NCI-H2171 (cell line): Measurements from ENCODE around the gene TAOK3.
"Not testable (repeated sequence)": the region's sequence is repeated elsewhere in the genome, so short reads cannot be mapped to it uniquely, and the experiment has no call there.

Source experiments
- DNase-seq: peaks from one replicate; lab custom pipeline; 2025; lab: John Stamatoyannopoulos, UW

TAOK3 gene

GRCh38 chr12:118372541-118373495 is at the start of gene TAOK3:
Gene TAOK3 (minus strand): TSS chr12:118372907. CDS start chr12:118255567, 117,340 bp downstream.
- peak; percentile 98 for DNase-seq

GRCh38 chr12:118420673-118421072 is 48.0 kb upstream of the TAOK3 start:
- DNase-seq: no peak

DNA sequence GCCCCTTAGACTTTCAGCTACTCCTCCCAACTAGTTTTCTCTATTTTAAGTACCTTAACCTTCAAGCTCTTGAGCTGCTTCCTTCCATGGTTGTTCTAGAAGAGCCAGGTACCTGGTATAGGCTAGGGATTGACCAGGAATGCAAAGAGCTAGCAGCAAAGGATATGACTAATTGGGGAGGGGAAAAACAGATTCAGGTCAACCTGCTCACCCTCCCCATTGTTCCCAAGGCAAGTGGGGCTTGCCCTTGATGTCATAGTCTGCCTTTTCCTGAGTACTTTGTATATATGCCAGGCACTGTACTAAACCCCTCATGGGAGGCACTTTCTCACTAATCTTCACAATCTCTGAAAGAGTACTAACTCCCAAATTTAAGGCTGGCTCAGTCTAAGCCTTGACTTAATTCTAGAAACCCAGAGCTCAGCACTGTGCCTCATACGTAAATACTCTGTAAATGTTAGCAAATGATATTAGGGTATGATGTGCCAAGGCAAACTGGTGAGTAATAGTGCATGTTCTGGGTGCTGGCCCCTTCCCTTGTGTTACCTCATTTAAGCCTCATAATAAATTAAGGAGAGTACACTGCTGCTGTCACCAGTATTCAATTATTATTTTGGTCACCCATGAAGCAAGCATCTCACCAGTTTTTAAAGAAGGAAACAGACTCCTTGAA is 45.8 kb upstream of the TAOK3 start:
- DNase-seq: no peak

- no peak for DNase-seq
Observed at GRCh38 chr12:118417942-118418341, 45.2 kb upstream of the TAOK3 start.

DNA sequence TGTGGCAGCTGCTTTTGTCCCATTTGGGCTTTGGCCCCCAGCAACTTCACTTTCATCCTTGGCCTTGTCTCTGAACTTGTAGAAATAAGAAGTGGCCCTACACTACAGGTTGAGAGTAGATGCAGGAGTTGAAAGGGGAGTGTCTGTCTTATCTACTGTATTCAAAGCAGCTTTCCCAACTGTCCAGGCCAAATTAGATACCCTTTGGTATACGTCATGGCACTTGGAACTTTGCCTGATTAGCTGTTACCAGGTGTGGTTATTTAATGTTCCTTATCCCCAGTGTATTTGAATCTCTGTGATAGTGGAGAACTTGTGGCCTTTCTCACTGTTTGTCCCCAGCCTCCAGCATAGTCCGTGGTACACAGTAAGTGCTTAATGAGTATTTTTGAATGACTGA is 37.1 kb upstream of the TAOK3 start:
- DNase-seq: no peak

- DNase-seq: not testable (repeated sequence)
Observed at GRCh38 chr12:118408241-118408640, 35.5 kb upstream of the TAOK3 start.

DNA sequence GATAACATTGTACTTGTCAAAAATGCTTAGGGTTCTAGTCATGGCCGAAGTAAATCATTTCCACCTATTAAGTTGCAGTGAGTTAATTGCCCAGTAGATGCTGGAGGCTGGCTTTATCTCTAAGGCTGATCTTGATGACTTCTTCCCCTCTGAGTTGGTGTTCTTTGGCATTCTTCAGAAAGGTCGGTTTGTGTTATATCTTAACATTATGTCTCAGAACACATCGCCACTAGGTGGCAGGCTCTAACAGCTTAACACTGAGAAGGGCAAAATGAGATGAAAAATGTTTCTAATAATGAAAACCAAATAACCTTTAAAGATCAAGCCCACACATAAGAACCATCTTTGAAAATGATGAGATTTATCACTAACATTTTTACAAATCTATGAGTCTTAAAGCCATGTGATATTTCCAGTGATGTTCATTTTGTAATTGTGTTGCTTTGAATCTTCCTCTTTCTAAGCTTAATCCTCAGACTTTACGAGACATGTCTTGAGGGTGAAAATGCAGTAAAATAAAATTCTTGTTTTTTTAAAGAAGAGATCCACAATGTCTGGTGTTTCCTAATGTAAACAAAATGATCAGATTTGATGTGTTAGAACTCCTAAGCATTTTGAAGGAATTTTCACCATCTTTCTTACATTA is 32.3 kb upstream of the TAOK3 start:
- peak; percentile 31 for DNase-seq

DNA sequence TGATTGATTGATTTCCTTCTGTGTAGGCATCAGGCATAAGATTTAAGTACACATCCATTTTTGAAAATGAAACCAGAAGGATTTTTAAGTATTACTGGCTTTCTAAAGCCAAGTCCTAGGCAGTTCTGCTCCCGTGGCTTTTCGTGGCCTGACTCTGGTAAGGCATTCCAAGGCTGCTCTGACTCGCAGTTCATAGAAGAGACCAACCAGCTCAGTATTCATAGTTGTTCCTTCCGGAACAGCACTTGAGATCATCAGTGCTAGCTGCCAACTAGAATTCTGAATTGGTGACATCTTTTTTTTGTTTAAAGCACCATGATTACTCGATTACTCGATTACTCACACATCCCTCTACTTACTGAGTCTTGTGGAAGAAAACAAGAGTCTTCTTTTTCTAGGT is 29.5 kb upstream of the TAOK3 start:
- DNase-seq: no peak

DNA sequence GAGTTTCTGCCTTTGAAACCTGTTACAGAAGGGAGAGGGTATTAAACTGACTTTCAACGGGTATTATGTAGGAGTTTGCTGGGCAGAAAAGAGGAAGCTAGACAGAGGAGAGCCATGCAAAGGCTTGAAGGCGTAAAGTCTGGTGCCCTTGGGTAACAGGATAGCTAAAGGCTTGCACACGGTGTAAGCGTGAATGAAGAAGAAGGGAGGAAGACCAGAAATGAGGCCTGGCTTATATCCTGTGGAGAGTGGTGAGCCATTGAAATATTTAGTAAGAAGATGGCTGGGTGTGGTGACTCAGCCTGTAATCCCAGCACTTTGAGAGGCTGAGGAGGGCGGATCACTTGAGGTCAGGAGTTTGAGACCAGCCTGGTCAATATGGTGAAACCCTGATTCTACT is 26.2 kb upstream of the TAOK3 start:
- no peak for DNase-seq

DNA sequence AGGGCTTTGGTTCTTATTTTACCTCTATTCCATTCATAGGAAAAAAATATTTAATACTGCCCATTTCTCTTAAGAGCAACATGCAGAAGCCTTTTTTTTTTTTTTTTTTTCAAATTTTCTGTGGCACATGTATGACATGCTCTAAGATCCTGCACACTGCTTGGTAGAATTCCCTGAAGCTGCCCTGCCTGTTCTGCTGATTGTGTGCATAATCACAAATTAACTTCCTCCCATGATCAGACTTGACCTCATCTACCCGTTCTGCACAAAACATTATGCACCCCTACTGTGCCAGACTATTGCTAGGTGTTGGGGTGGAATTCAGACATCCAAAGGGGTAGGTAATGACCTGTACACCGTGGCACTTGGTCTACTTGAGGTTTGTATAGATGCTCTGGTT is 25.8 kb upstream of the TAOK3 start:
- no peak for DNase-seq

GRCh38 chr12:118397708-118398440 is 25.2 kb upstream of the TAOK3 start:
- no peak for DNase-seq

- peak; percentile 17 for DNase-seq
Observed at GRCh38 chr12:118391836-118392235, 19.1 kb upstream of the TAOK3 start.

DNA sequence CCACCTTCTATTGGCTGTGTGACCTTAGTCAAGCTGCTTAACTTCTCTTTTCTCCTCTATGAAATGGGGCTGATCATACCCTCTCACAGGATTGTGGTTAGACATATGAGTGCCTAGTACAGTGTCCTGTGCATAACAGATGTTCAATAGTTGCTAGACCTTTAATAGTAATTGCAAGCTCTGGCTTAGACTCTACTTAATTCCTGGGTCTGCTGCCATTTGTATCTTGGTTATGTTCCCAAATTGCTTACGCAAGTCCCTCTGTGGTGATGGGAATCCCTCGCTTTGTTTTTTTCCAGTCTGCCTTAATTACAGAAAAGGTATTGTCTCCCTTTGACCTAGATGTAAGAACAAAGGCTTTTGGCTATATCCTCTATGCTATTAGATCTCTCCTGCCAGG is 18.7 kb upstream of the TAOK3 start:
- DNase-seq: no peak

GRCh38 chr12:118377884-118378470 is 5.3 kb upstream of the TAOK3 start:
- DNase-seq: peak; percentile 17

DNA sequence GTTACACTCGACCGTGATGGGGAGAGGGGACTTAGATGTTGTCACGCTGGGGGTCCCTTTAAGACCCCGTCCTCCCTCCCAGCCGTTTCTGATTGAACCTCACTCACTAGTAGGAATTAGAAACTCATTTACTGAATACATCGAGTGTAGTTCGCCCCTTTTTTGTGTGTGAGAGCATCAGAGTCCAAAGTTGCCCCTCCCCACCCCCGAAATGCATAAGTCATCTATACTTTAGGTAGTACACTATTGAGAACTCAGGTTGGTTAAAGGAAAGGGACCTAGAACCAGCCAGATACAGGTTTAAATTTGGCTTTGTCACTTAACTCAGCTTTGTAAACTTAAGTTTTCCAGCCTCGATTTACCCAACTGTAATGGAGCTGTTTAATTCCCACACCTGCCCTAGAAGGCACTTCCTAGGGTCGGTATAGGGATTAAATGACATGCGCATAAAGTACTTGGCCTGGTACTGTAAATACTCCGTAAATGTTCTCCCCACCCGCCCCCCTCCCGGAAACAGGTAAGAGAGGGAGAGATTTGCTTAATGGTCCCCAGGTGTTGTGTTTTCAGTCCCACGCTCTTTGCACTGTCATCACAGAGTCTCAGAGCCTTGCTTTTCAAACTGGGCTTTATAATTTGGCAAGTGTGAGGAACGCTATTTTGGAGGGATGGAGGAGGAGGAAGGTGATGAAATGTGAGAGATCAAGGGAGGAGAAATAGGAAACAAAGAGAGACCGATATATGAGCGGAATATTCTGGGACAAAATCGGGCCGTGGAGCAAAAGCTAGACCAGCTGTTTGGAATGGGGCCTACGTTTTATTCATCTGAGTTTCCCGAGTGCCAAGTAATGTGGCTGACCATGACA is 4.5 kb upstream of the TAOK3 start:
- DNase-seq: no peak

DNA sequence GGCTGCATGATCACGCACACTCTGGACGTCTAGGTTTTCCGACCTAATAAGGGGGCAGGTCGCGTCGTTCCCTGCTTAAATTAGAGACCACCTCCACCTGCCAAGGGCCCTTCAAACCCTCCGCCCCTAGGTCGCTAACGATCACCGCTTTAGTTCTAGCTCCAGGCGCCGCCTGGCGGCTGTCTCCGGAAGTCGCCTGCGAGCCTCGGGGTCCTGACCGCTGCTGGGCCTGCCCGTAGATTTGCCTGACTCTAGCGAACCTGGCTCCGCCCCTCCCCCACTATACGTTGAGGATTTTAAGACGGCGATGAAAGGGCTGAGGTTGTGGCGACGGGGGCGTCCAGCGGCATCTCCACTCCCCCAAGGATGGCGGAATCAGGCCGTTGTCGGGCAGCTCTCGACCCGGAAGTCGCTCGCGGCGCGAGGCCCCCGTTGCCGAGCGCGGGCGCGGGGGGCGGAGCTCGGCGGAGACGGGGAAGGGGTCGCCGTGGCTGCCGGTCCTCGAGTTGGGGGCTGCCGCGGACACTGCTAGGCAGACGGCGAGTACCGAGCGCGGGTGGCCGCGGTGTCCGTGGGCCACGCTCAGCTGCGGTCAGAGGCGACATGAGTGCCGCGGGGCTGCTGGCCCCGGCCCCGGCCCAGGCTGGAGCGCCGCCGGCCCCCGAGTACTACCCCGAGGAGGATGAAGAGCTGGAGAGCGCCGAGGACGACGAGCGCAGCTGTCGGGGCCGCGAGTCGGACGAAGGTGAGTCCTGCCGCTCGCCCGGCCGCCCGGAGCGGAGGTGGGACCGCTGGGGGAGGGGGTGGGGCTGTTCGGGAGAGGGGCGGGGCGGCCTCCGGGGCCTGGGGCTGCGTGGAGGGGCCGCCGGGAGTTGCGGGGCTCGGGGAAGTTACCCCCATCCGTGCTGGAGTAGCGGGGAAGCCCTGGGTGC is 3.6 kb upstream of the TAOK3 start, which contains the start of gene SUDS3:
Gene SUDS3, plus strand, starts transcription at position 467 of the 932 bp plus-strand sequence. Its CDS starts 137 bp downstream, at position 604.
- peak; percentile 81 for DNase-seq

GRCh38 chr12:118375348-118375747 is 2.6 kb upstream of the TAOK3 start:
- DNase-seq: no peak

DNA sequence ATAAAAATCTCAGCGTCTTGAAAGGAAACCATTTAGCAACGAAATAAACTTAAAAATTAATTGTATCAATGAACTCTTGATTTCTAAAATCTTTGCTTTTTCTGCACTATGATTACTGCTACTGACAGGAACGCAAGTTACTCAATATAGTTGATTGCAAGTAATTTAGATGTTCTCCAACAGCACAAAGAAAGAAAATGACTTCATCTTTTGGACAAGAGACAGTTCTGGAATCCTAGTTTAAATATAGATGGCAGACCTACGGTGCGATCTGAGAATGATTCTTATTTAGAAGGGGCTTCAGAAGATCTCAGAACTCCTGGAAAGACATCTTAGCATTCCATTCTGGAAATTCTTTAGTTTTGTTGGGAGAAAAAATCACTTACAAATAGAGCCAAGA is 2.2 kb upstream of the TAOK3 start:
- no peak for DNase-seq

DNA sequence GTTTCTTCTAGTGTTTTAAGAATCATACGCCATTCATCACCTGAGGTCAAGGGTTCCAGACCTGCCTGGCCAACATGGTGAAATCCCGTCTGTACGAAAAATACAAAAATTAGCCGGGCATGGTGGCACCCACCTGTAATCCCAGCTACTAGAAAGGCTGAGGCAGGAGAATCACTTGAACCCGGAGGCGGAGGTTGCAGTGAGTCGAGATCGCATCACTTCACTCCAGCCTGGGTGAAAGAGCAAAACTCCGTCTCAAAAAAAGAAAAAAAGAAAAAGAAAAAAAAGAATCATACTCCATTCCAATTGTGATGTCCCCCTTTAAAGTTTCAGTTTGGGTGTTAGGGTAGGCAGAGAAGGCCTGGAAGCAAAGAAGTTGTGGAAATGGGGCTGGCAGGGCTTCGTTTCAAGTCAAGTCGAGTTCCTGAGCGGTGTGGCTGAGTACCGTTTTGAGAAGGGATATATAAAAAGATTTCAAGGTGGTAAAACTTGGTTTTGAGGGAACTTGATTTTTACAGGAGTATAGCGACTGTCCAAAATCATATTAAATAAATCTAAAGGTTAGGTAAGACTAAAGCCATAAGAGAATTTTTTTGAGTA is 1.5 kb upstream of the TAOK3 start:
- no peak for DNase-seq
